GM12878 (cell line): ENCODE measurements around the gene DIP2A. TPM values are rescaled to one million over a fixed set of nuclear protein-coding genes. Genes with fewer than 3 reads are reported as not detected.

Source experiments
- ATAC-seq: fragments of 200-7000 bp; cut with Tn5 transposase; 3 replicates; pipeline ENCODE4 v1.9.1; 2020; ENCODE audit warnings: mild to moderate bottlenecking, moderate library complexity
- BruUV-seq: library from RNA; stranded (reverse); fragments of 400-500 nt; replicated peaks from 2 replicates; lab custom pipeline; 2021; lab: Mats Ljungman, UMichigan
- CTCF ChIA-PET: fragments of 300-600 bp; sonication (Branson Sonifier 250); formaldehyde crosslinking; extraction: SDS; loops from one replicate; lab custom pipeline; 2021; ENCODE audit warnings: inconsistent platforms; lab: Yijun Ruan, JAX
- POLR2A ChIA-PET: fragments of 350-600 bp; formaldehyde crosslinking; extraction: SDS; loops from one replicate; lab custom pipeline; 2021; ENCODE audit warnings: inconsistent platforms; lab: Charles Lee
- RAD21 ChIA-PET: fragments of 300-600 bp; sonication (Branson Sonifier 250); formaldehyde crosslinking; loops from one replicate; lab custom pipeline; 2023; ENCODE audit warnings: antibody characterized with exemption; ENCODE audit not compliant: unreplicated experiment; lab: Charles Lee
- SMC1A ChIA-PET: fragments of 300-600 bp; sonication (Branson Sonifier 250); formaldehyde crosslinking; loops from one replicate; lab custom pipeline; 2023; ENCODE audit not compliant: unreplicated experiment, uncharacterized antibody; lab: Charles Lee
- DNase-seq: peaks from one replicate; pipeline ENCODE4 v3.0.0-alpha.2; 2011; ENCODE audit warnings: low read depth, low spot score
- FAIRE-seq: peaks from 3 replicates; lab custom pipeline; 2011; peaks lifted over from hg19 to GRCh38; lab: Jason Lieb, UNC
- H2AFZ ChIP-seq: 2 replicates; pipeline ENCODE4 v1.6.0; 2011; ENCODE audit warnings: low read depth, low read length, control low read depth; ENCODE audit not compliant: control insufficient read depth
- H3K27ac ChIP-seq: 2 replicates; pipeline ENCODE4 v1.5.1; 2011; ENCODE audit warnings: control low read depth; ENCODE audit not compliant: control insufficient read depth, insufficient read depth
- H3K27me3 ChIP-seq, 2 experiments: replicated peaks in 1 of 2; 2 replicates each; pipeline versions ENCODE4 v1.6.0 to v1.6.1; 2011; ENCODE audit warnings: low read length in 1 of 2; ENCODE audit not compliant: control insufficient read depth in 2 of 2, insufficient read depth in 2 of 2
- H3K36me3 ChIP-seq, 2 experiments: 2 replicates each; pipeline ENCODE4 v1.5.1; 2011; ENCODE audit warnings: low read length in 1 of 2; ENCODE audit not compliant: control insufficient read depth in 2 of 2, insufficient read depth in 2 of 2
- H3K4me1 ChIP-seq: 2 replicates; pipeline ENCODE4 v1.6.1; 2011; ENCODE audit warnings: mild to moderate bottlenecking, low read length, moderate library complexity, mixed read lengths; ENCODE audit not compliant: control insufficient read depth, insufficient read depth
- H3K4me2 ChIP-seq: 2 replicates; pipeline ENCODE4 v1.6.0; 2011; ENCODE audit warnings: control low read depth; ENCODE audit not compliant: control insufficient read depth, insufficient read depth
- H3K4me3 ChIP-seq: fragments of 200-600 bp; sonication (generic); 2 replicates; pipeline ENCODE4 v1.5.1; 2016
- H3K79me2 ChIP-seq: 2 replicates; pipeline ENCODE4 v1.6.0; 2011; ENCODE audit warnings: low read length; ENCODE audit not compliant: control insufficient read depth, insufficient read depth
- H3K9ac ChIP-seq: 2 replicates; pipeline ENCODE4 v1.8.0; 2011; ENCODE audit warnings: low read length, control low read depth, mixed read lengths; ENCODE audit not compliant: control insufficient read depth, insufficient read depth
- H3K9me3 ChIP-seq: replicated peaks from 3 replicates; pipeline ENCODE4 v1.5.1; 2011; ENCODE audit warnings: mild to moderate bottlenecking, low read length; ENCODE audit not compliant: control insufficient read depth, insufficient read depth
- H4K20me1 ChIP-seq: 2 replicates; pipeline ENCODE4 v1.6.0; 2011; ENCODE audit not compliant: control insufficient read depth, insufficient read depth
- BCL11A ChIP-seq: IDR thresholded peaks from 2 replicates; pipeline ENCODE4 v1.6.1; 2011; ENCODE audit warnings: low read depth, low read length
- DPF2 ChIP-seq: fragments of 450-650 bp; IDR thresholded peaks from 2 replicates; pipeline ENCODE4 v1.6.1; 2017; ENCODE audit warnings: mild to moderate bottlenecking
- HDAC6 ChIP-seq: fragments of 200-600 bp; sonication (generic); IDR thresholded peaks from one replicate; pipeline ENCODE4 v1.8.0; 2017; ENCODE audit warnings: antibody characterized with exemption; ENCODE audit not compliant: unreplicated experiment
- IKZF1 ChIP-seq: fragments of 450-650 bp; conservative IDR thresholded peaks from 2 replicates; pipeline ENCODE4 v1.6.1; 2017; ENCODE audit warnings: antibody characterized with exemption, mild to moderate bottlenecking
- KLF5 ChIP-seq: fragments of 450-650 bp; IDR thresholded peaks from 2 replicates; pipeline ENCODE4 v1.6.1; 2014; ENCODE audit warnings: mild to moderate bottlenecking; ENCODE audit not compliant: partially characterized antibody
- PML ChIP-seq: IDR thresholded peaks from 2 replicates; pipeline ENCODE4 v1.6.1; 2012; ENCODE audit warnings: low read length, inconsistent platforms
- RAD21 ChIP-seq: IDR thresholded peaks from 2 replicates; pipeline ENCODE4 v1.6.1; 2011; ENCODE audit warnings: mild to moderate bottlenecking, low read depth, low read length, moderate library complexity; ENCODE audit not compliant: insufficient read depth
- SMAD5 ChIP-seq: IDR thresholded peaks from 2 replicates; pipeline ENCODE4 v1.6.1; 2016; ENCODE audit warnings: antibody characterized with exemption, low read depth
- SP1 ChIP-seq: IDR thresholded peaks from one replicate; pipeline ENCODE4 v1.6.1; 2011; ENCODE audit warnings: low read depth, low read length
- SRF ChIP-seq, 2 experiments: IDR thresholded peaks; 2 replicates each; pipeline ENCODE4 v1.6.1; 2011; ENCODE audit warnings: low read depth in 2 of 2, low read length in 2 of 2, mild to moderate bottlenecking in 1 of 2, moderate library complexity in 1 of 2
- ZNF24 ChIP-seq: fragments of 450-650 bp; IDR thresholded peaks from 2 replicates; pipeline ENCODE4 v1.6.1; 2017; ENCODE audit warnings: antibody characterized with exemption, mild to moderate bottlenecking
- ZNF274 ChIP-seq: IDR thresholded peaks from one replicate; pipeline ENCODE4 v1.8.0; 2011; ENCODE audit not compliant: insufficient read length, insufficient read depth
- ZZZ3 ChIP-seq: IDR thresholded peaks from 2 replicates; pipeline ENCODE4 v1.6.1; 2011; ENCODE audit warnings: low read depth; ENCODE audit not compliant: control insufficient read depth, insufficient read length
- WGBS: methylation state at CpG from one replicate; pipeline ENCODE4 v1.1.6; 2016; ENCODE audit warnings: low lambda C conversion rate; ENCODE audit not compliant: insufficient replicate concordance, insufficient coverage; ENCODE audit errors: missing lambda C conversion rate; 5-methylcytosine and 5-hydroxymethylcytosine counted together
- in situ Hi-C: fragments of 300-500 bp; cut with MboI; formaldehyde crosslinking; loops from 9 replicates; pipeline ENCODE4 v1.14.3; 2018; ENCODE audit warnings: mixed read lengths
- intact Hi-C: fragments of 100-400 bp; cut with micrococcal nuclease; formaldehyde crosslinking; loops from one replicate; pipeline ENCODE4 v1.14.2; 2022; ENCODE audit not compliant: unreplicated experiment
- polyA plus RNA-seq, 11 experiments: library from polyadenylated mRNA; depleted of rRNA in 4 of 11; unstranded in 6 of 11; stranded (reverse) in 5 of 11; fragments of >200 nt; fragmentation: Nextera tagmentation in 4 of 11; fragmentation: Illumina TruSeq in 1 of 11; extraction: Ambion mirVana in 4 of 11; extraction: Trizol in 1 of 11; gene quantifications; 1 replicate in 1 of 11; 2 replicates in 10 of 11; pipeline versions ENCODE4 v1.2.1 to v1.2.3, GENCODE V29; 2011 to 2016; ENCODE audit warnings: inconsistent platforms in 2 of 11, missing spikeins in 2 of 11, low read depth in 1 of 11
- total RNA-seq, 4 experiments: library from RNA; depleted of rRNA in 3 of 4; stranded (reverse); fragments of >200 nt in 3 of 4; fragmentation: Illumina TruSeq in 1 of 4; extraction: Trizol in 1 of 4; gene quantifications; 2 replicates each; pipeline versions ENCODE4 v1.2.1 to v1.2.3, GENCODE V29; 2013 to 2021
- TF ChIP-seq, protein P1 (sequence below): IDR thresholded peaks from 2 replicates; pipeline ENCODE4 v1.6.1; 2012; ENCODE audit warnings: low read depth, low read length, improper control_type of control experiment

Gene DIP2A
- total and polyA plus RNA-seq, 10 of the 15 experiments (the other 5 are each of a cell fraction or from before 2014, with no cell fraction given): 1.7 to 25.5 (median 12.2) TPM

DNA sequence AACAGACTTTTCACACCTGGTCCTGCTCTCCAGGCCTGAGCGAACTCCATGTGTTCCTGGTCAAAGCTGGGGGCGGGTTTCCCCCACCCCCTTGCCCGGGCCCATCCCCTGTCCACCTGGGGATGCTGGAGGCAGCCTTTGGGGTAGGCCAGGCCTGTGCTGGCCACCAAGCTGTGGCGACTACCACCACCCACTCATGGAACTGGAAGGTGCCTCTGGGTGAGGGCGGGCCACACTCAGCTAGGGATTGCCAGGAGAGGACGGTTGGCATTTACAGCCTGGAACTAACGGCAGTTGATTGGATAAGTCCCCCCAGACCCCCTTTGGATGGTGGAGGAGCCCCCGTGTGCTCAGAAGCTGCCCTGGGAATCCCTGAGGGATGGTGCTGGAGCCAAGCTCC, 138.3 kb downstream of the DIP2A start:
- no peak for ATAC-seq
- no peak overlapping the region for H3K27ac ChIP-seq
- H2AFZ ChIP-seq: no peak overlapping the region
- RAD21 ChIA-PET: no interaction called here
- H3K9me3 ChIP-seq: peaks cover 2% of the 10 kb centered on the region; the same call in 2 of the 3 replicates
- no peak overlapping the region for H3K9ac ChIP-seq
- no peak overlapping the region for H3K4me2 ChIP-seq
- in situ Hi-C loops (no loop called here), intact Hi-C loops (no loop called here)
- no peak overlapping the region for H3K4me3 ChIP-seq
- DNase-seq: no peak
- POLR2A ChIA-PET: no interaction called here
- no TSS peak for BruUV-seq
- H3K4me1 ChIP-seq: no peaks in the 10 kb centered on the region
- SMC1A ChIA-PET: interaction anchor here (2.5 kb wide), 1 partner anchor 12 kb away, joined by 6 read pairs; no protein-coding TSS in a partner anchor
- no peaks in the 10 kb centered on the region for H3K79me2 ChIP-seq
- H3K36me3 ChIP-seq: no peaks in the 10 kb centered on the region
- H4K20me1 ChIP-seq: no peaks in the 10 kb centered on the region
- CTCF ChIA-PET: no interaction called here
- no peak for FAIRE-seq
- H3K27me3 ChIP-seq: no peaks in the 10 kb centered on the region
- 55% methylated on average over 8 of the region's 8 CpGs for WGBS
- TF ChIP-seq HDAC6 (no peak), DPF2 (no peak), PML (no peak), ZNF24 (no peak), SMAD5 (no peak), KLF5 (no peak), IKZF1 (no peak), SRF (IDR thresholded peaks at IDR 0.05; ENCODE audit: low read depth in 2 of 2, low read length in 2 of 2) (no peak), BCL11A (no peak), ZNF274 (no peak), RAD21 (no peak), SP1 (no peak), ZZZ3 (no peak)
- TF ChIP-seq, protein P1, sequence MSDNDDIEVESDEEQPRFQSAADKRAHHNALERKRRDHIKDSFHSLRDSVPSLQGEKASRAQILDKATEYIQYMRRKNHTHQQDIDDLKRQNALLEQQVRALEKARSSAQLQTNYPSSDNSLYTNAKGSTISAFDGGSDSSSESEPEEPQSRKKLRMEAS: no peak
